GM12878 (cell line): ENCODE data around the gene UQCRH.

ENCODE experiments used
- FOXK2 ChIP-seq: fragments of 450-650 bp; IDR thresholded peaks from 2 replicates; pipeline ENCODE4 v1.6.1; 2017; ENCODE audit warnings: mild to moderate bottlenecking, moderate library complexity
- HCFC1 ChIP-seq: fragments of 150-350 bp; IDR thresholded peaks from 2 replicates; pipeline ENCODE4 v1.6.1; 2014; ENCODE audit warnings: low read length
- MTA3 ChIP-seq: IDR thresholded peaks from 2 replicates; pipeline ENCODE4 v1.6.1; 2012; ENCODE audit warnings: low read length, inconsistent platforms, borderline replicate concordance
- NFIC ChIP-seq: IDR thresholded peaks from 2 replicates; pipeline ENCODE4 v1.6.1; 2012; ENCODE audit warnings: low read depth, mild to moderate bottlenecking, inconsistent platforms, low read length, moderate library complexity
- POLR2A ChIP-seq: IDR thresholded peaks from 2 replicates; pipeline ENCODE4 v1.6.1; 2011; ENCODE audit warnings: low read depth, mild to moderate bottlenecking, low read length
- TF ChIP-seq, protein P1 (sequence below), 3 experiments: IDR thresholded peaks in 2 of 3; conservative IDR thresholded peaks in 1 of 3; 2 replicates each; pipeline ENCODE4 v1.5.1; 2011; ENCODE audit warnings: low read depth in 3 of 3, low read length in 3 of 3, mild to moderate bottlenecking in 3 of 3, control low read depth in 2 of 3, moderate library complexity in 2 of 3, inconsistent platforms in 1 of 3, mixed read lengths in 1 of 3; ENCODE audit not compliant: control insufficient read depth in 2 of 3, insufficient read depth in 1 of 3; ENCODE audit errors: extremely low read depth in 1 of 3

DNA sequence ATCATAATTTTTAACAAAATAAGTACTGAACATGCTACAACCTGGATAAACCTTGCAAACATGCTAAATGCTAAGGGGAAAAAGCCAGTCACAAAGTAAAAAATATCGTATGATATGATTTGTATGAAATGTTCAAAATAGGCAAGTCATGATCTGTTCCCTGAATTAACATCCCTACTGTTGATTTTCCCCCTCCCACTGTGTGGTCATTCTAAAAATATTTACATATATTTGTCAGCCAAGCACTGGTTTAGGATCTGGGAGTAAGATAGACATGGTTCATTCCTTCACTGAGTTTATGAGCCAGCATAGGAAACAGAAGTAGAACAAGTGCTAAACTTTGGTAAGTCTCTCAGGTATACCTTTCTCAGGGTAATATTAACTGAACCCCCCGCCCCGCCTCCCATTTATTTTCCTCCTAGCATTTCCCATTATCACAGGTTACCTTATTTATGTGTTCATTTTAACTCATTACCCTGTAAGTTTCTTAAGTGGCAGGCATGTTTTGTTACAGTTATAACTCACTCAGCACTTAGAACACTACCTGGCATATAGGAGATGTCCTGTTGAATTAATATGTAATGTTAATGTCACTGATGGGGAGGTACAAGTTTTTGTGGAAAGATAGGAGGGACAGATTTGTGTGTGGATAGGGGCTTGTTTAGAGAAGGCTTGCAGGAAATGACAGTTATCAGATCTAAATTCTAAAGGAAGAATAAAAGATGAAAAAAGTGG is 12.3 kb downstream of the UQCRH start:
- TF ChIP-seq, protein P1, sequence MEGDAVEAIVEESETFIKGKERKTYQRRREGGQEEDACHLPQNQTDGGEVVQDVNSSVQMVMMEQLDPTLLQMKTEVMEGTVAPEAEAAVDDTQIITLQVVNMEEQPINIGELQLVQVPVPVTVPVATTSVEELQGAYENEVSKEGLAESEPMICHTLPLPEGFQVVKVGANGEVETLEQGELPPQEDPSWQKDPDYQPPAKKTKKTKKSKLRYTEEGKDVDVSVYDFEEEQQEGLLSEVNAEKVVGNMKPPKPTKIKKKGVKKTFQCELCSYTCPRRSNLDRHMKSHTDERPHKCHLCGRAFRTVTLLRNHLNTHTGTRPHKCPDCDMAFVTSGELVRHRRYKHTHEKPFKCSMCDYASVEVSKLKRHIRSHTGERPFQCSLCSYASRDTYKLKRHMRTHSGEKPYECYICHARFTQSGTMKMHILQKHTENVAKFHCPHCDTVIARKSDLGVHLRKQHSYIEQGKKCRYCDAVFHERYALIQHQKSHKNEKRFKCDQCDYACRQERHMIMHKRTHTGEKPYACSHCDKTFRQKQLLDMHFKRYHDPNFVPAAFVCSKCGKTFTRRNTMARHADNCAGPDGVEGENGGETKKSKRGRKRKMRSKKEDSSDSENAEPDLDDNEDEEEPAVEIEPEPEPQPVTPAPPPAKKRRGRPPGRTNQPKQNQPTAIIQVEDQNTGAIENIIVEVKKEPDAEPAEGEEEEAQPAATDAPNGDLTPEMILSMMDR (IDR thresholded peaks at IDR 0.05 in 2 of 3, conservative IDR thresholded peaks at IDR 0.05 in 1 of 3; ENCODE audit: control insufficient read depth in 2 of 3, extremely low read depth in 1 of 3, insufficient read depth in 1 of 3, low read depth in 3 of 3, low read length in 3 of 3), result no peak
- TF ChIP-seq MTA3 (no peak), NFIC (no peak), POLR2A (no peak), HCFC1 (no peak), FOXK2 (no peak)
